ENCODE results near the gene TDP1. TPM values are rescaled to one million over a fixed set of nuclear protein-coding genes. Genes with fewer than 3 reads are reported as not detected.

TDP1 gene
- total RNA-seq, 2 donors from 2014 or later = 12.0 to 18.2 TPM

- H3K36me3 ChIP-seq = peaks cover 0 to 4% of the 10 kb centered on the region in 2 donors
- 66% methylated on average over 4 of the region's 4 CpGs for WGBS
- no peak for DNase-seq (ENCODE audit: low spot score)
- H3K4me3 ChIP-seq = no peak overlapping the region
- H3K27me3 ChIP-seq (replicated peaks; ENCODE audit: insufficient read depth) = no peaks in the 10 kb centered on the region
- H3K9me3 ChIP-seq = no peaks in the 10 kb centered on the region
- intact Hi-C loops (cut with DNase I) = loop anchor here (10.0 kb wide), 1 partner anchor 256 kb away; no protein-coding TSS in a partner anchor
- no peak for TF ChIP-seq POLR2AphosphoS5 (IDR thresholded peaks at IDR 0.05)
- TF ChIP-seq, protein P1, sequence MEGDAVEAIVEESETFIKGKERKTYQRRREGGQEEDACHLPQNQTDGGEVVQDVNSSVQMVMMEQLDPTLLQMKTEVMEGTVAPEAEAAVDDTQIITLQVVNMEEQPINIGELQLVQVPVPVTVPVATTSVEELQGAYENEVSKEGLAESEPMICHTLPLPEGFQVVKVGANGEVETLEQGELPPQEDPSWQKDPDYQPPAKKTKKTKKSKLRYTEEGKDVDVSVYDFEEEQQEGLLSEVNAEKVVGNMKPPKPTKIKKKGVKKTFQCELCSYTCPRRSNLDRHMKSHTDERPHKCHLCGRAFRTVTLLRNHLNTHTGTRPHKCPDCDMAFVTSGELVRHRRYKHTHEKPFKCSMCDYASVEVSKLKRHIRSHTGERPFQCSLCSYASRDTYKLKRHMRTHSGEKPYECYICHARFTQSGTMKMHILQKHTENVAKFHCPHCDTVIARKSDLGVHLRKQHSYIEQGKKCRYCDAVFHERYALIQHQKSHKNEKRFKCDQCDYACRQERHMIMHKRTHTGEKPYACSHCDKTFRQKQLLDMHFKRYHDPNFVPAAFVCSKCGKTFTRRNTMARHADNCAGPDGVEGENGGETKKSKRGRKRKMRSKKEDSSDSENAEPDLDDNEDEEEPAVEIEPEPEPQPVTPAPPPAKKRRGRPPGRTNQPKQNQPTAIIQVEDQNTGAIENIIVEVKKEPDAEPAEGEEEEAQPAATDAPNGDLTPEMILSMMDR (IDR thresholded peaks at IDR 0.05) = no peak
- no peak for TF ChIP-seq POLR2A (IDR thresholded peaks at IDR 0.05)
- H3K27ac ChIP-seq = no peak overlapping the region
- no peaks in the 10 kb centered on the region for H3K4me1 ChIP-seq (replicated peaks)
These were observed 22.9 kb downstream of the TDP1 start for GRCh38 chr14:89978656-89979055.

- intact Hi-C loops (cut with DNase I) = no loop called here
- H3K36me3 ChIP-seq = peaks cover 0 to 4% of the 10 kb centered on the region in 2 donors
- no peak overlapping the region for H3K27ac ChIP-seq
- DNase-seq (ENCODE audit: low spot score) = no peak
- 96% methylated on average over 2 of the region's 2 CpGs for WGBS
- H3K4me1 ChIP-seq (replicated peaks) = no peaks in the 10 kb centered on the region
- TF ChIP-seq, protein P1 (IDR thresholded peaks at IDR 0.05) = no peak
- no peaks in the 10 kb centered on the region for H3K9me3 ChIP-seq
- H3K4me3 ChIP-seq = no peak overlapping the region
- no peaks in the 10 kb centered on the region for H3K27me3 ChIP-seq (replicated peaks; ENCODE audit: insufficient read depth)
These were observed 27.6 kb downstream of the TDP1 start for GRCh38 chr14:89983375-89983774.

DNA sequence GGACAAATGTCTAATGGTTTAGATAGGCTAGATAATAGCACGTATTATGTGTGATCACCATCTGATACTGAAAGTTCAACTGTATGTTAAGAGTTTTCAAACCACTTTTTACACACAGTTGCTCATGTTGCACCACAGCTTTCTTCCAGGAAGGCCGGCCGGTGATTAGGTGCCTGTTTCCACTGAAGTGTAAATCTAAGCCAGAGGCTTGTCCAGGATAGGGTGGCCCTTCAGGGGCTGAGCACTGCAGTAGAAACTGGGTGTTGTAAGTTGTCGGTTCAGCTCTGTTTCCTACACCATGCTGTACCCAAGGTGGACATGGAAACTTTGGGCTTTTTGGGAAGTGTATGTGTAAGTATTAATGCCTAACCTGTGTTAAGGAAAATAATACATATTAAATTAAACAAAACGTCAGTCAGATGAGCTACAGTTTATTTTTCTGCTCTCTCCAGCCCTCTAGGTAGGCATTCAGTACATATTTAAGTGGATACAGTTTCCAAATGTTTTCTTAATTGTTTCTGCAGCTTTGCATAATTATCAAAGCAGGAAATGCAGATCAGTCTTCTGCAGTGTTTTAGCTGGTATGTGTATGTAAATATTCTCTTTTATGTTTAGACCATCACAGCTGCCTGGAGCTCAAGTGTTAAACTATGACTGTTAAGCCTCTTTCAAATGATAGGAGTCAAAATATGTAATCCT lies 30.9 kb downstream of the TDP1 start:
- H3K9me3 ChIP-seq = no peaks in the 10 kb centered on the region
- TF ChIP-seq, protein P1 (IDR thresholded peaks at IDR 0.05) = no peak
- TF ChIP-seq POLR2A (IDR thresholded peaks at IDR 0.05) (no peak), POLR2AphosphoS5 (IDR thresholded peaks at IDR 0.05) (no peak)
- intact Hi-C loops (cut with DNase I) = no loop called here
- no peak for DNase-seq (ENCODE audit: low spot score)
- no peaks in the 10 kb centered on the region for H3K27me3 ChIP-seq (replicated peaks; ENCODE audit: insufficient read depth)
- no peak overlapping the region for H3K4me3 ChIP-seq
- H3K27ac ChIP-seq = no peak overlapping the region
- WGBS = 83% methylated on average over 5 of the region's 5 CpGs
- peaks cover 0 to 4% of the 10 kb centered on the region in 2 donors for H3K36me3 ChIP-seq
- H3K4me1 ChIP-seq (replicated peaks) = no peaks in the 10 kb centered on the region

DNA sequence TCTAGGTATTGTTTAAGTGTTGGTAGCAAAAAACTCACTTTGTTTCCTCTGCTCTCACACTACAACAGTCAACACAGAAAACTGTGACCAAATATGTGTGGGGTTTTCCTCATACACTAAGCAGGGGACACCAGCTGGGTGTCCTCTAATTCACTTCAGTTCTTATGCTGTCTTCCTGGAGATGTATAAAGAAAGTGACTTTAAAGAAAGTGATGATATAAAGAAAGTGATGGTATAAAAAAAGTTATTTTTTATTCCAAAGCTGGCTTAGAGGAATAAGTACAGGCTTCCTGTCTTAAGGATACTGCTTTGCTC lies 31.4 kb downstream of the TDP1 start:
- Histone ChIP-seq H3K9me3 (no peaks in the 10 kb centered on the region), H3K27ac (no peak overlapping the region), H3K4me1 (replicated peaks) (no peaks in the 10 kb centered on the region), H3K4me3 (no peak overlapping the region), H3K36me3 (peaks cover 0 to 4% of the 10 kb centered on the region in 2 donors), H3K27me3 (replicated peaks; ENCODE audit: insufficient read depth) (no peaks in the 10 kb centered on the region)
- no peak for DNase-seq (ENCODE audit: low spot score)
- no peak for TF ChIP-seq POLR2AphosphoS5 (IDR thresholded peaks at IDR 0.05)
- TF ChIP-seq POLR2A (IDR thresholded peaks at IDR 0.05) = no peak
- TF ChIP-seq, protein P1 (IDR thresholded peaks at IDR 0.05) = no peak
- intact Hi-C loops (cut with DNase I) = no loop called here

GRCh38 chr14:89988787-89989186 lies 33.1 kb downstream of the TDP1 start:
- 90% methylated on average over 5 of the region's 5 CpGs for WGBS
- H3K36me3 ChIP-seq = no peaks in the 10 kb centered on the region

More at GRCh38 chr14:89988787-89989186, 33.1 kb downstream of the TDP1 start:
- TF ChIP-seq, protein P1 (IDR thresholded peaks at IDR 0.05) = no peak
- no peak for TF ChIP-seq POLR2A (IDR thresholded peaks at IDR 0.05)
- TF ChIP-seq POLR2AphosphoS5 (IDR thresholded peaks at IDR 0.05) = no peak
- no peaks in the 10 kb centered on the region for H3K4me1 ChIP-seq (replicated peaks)
- intact Hi-C loops (cut with DNase I) = no loop called here
- no peak overlapping the region for H3K27ac ChIP-seq
- no peak overlapping the region for H3K4me3 ChIP-seq
- no peaks in the 10 kb centered on the region for H3K9me3 ChIP-seq
- no peaks in the 10 kb centered on the region for H3K27me3 ChIP-seq (replicated peaks; ENCODE audit: insufficient read depth)
- DNase-seq (ENCODE audit: low spot score) = no peak

All from prostate gland (tissue), 2 donors.